ENCODE measurements around the gene ZDHHC20.

Gene ZDHHC20

DNA sequence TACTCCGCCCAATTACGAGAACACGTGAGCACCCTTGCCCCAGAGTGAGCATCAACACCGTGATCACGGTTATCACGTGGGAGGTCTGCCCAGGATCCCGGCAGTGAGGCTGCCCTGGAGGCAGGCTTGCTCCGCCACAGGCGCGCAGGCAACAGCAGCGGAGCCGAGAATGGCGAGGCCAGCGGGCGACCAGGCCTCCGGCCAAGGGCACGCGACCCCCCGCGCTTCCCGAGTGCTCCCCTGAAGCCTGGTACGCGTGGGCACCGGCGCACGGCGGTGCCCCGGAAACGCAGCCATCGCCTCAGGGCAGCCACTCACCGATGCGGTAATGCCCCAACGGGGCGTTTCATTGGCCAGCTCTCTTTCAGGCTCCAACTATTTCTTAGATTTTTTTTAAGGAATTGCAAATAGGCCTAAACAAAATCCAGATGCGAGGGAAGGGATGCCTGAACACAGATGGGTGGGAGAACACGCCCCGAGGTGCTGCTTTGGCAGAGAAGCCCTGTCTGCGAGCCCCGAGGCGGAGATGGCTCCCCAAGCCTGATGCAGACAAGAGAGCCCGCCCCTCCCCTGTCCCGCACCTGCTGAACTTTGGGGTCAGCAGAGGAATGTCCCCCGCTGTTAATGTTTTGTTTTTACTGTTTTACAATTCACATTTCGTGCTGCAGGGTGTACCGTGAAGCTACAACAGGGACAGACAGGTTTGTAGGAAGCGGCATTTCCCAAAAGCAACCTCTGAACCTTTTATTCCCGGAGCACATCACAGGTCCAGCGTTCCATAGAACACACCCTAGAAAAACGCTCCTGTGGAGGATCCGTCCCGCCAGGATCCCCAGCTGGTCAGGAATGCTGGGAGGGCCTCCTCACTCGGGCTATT, 132.7 kb downstream of the ZDHHC20 start:
- Histone ChIP-seq H3K36me3 (ENCODE audit: control insufficient read depth, insufficient read depth, low read length) (no peaks in the 10 kb centered on the region), H3K4me3 (ENCODE audit: extremely low read depth, insufficient read depth, low read length, poor library complexity, severe bottlenecking) (peak overlapping the region; percentile 31), H3K27ac (ENCODE audit: low read depth, low read length, severe bottlenecking) (no peak overlapping the region), H3K9me3 (ENCODE audit: control insufficient read depth, low read length) (no peaks in the 10 kb centered on the region), H3K4me1 (ENCODE audit: control insufficient read depth, insufficient read depth, low read length, poor library complexity, severe bottlenecking) (peaks cover 2% of the 10 kb centered on the region)
- 4 to 8% methylated on average over 30 to 32 of the region's 52 CpGs for WGBS, 2 experiments (ENCODE audit: insufficient coverage in 2 of 2)

DNA sequence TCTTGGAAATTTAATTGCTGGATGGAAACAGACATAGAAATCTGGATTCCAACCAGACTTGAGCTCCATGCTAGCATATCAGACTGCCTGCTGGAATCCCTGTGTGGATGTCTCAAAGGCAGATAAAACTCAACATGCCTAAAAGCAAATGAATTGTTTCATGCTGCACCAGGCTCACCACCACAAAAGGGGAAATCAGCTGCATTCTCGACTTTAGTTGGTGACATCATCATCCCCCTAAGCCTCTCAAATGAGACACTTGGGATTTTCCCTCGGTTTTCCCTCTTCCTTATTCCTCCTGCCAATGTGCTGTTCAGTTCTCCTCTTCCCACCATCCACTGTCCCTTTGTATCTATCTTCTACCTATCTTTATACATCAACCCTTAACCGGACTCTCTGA, 134.3 kb downstream of the ZDHHC20 start:
- Histone ChIP-seq H3K4me3 (ENCODE audit: extremely low read depth, insufficient read depth, low read length, poor library complexity, severe bottlenecking) (no peak overlapping the region), H3K27ac (ENCODE audit: low read depth, low read length, severe bottlenecking) (no peak overlapping the region), H3K9me3 (ENCODE audit: control insufficient read depth, low read length) (no peaks in the 10 kb centered on the region), H3K4me1 (ENCODE audit: control insufficient read depth, insufficient read depth, low read length, poor library complexity, severe bottlenecking) (peaks cover 2% of the 10 kb centered on the region), H3K36me3 (ENCODE audit: control insufficient read depth, insufficient read depth, low read length) (no peaks in the 10 kb centered on the region)
- 49 to 67% methylated on average over 1 to 3 of the region's 3 CpGs for WGBS, 2 experiments (ENCODE audit: insufficient coverage in 2 of 2)

- Histone ChIP-seq H3K27ac (ENCODE audit: low read depth, low read length, severe bottlenecking) (no peak overlapping the region), H3K4me1 (ENCODE audit: control insufficient read depth, insufficient read depth, low read length, poor library complexity, severe bottlenecking) (peaks cover 2% of the 10 kb centered on the region), H3K36me3 (ENCODE audit: control insufficient read depth, insufficient read depth, low read length) (no peaks in the 10 kb centered on the region), H3K4me3 (ENCODE audit: extremely low read depth, insufficient read depth, low read length, poor library complexity, severe bottlenecking) (no peak overlapping the region), H3K9me3 (ENCODE audit: control insufficient read depth, low read length) (no peaks in the 10 kb centered on the region)
- no CpG with 5 or more reads among the region's 3 CpGs for WGBS, 2 experiments (ENCODE audit: insufficient coverage in 2 of 2)
Observed at GRCh38 chr13:21322988-21323387, 136.1 kb downstream of the ZDHHC20 start.

All from mesodermal cell (in vitro differentiated cells).